GM13977 (cell line): Measurements from ENCODE around the gene FAM50A.

Experiments used
- DNase-seq: peaks from one replicate; pipeline ENCODE4 v3.0.0; 2012; ENCODE audit warnings: low spot score
- CTCF ChIP-seq: IDR thresholded peaks from 2 replicates; pipeline ENCODE4 v1.5.1; 2012; ENCODE audit warnings: mild to moderate bottlenecking, control low read depth; ENCODE audit not compliant: insufficient read depth; ENCODE audit errors: extremely low read depth, missing control alignments
- in situ Hi-C: fragments of 300-500 bp; cut with MboI; formaldehyde crosslinking; loops from one replicate; pipeline ENCODE4 v1.12.0; 2022; ENCODE audit warnings: low sequenced_read_pairs, low pct_unique_long_range_greater_than_20kb, mixed read lengths, inconsistent platforms; ENCODE audit not compliant: unreplicated experiment

The FAM50A gene

DNA sequence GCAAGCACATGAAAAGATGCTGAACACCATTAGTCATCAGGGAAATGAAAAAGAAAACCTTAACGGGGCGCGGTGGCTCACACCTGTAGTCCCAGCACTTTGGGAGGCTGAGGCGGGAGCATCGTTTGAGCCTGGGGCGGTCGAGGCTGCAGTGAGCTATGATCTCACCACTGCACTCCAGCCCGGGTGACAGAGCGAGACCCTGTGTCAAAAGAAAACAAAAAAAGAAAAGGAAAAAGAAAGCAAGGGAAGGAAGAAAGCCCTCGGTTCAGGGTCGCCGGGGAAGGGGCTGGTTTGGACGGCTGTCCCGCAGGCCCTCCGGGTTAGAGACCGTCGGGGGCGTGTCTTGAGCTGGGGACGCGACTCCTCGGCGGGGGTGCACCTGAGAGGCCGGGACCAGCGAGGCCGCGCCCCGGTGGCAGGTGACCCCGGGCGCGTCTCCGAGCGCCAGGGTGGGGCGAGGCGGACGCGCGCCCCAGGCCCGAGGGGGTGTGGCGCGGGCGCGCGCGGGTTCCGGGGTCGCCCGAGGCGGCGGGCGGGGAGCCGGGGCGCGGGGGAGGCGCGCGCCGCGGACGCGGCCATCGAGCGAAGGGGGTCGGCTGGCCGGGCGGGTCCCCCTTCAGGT, 13.7 kb downstream of the FAM50A start:
- TF ChIP-seq CTCF: no peak
- peak; percentile 90 for DNase-seq
- in situ Hi-C loops: no loop called here

- in situ Hi-C loops: no loop called here
- no peak for TF ChIP-seq CTCF
- peak; percentile 86 for DNase-seq
Measured at GRCh38 chrX:154458116-154458953, 14.4 kb downstream of the FAM50A start, which contains the start of gene PLXNA3. TSS of gene PLXNA3 (plus strand) at chrX:154458281. CDS start at chrX:154460184, 1,903 bp downstream.

DNA sequence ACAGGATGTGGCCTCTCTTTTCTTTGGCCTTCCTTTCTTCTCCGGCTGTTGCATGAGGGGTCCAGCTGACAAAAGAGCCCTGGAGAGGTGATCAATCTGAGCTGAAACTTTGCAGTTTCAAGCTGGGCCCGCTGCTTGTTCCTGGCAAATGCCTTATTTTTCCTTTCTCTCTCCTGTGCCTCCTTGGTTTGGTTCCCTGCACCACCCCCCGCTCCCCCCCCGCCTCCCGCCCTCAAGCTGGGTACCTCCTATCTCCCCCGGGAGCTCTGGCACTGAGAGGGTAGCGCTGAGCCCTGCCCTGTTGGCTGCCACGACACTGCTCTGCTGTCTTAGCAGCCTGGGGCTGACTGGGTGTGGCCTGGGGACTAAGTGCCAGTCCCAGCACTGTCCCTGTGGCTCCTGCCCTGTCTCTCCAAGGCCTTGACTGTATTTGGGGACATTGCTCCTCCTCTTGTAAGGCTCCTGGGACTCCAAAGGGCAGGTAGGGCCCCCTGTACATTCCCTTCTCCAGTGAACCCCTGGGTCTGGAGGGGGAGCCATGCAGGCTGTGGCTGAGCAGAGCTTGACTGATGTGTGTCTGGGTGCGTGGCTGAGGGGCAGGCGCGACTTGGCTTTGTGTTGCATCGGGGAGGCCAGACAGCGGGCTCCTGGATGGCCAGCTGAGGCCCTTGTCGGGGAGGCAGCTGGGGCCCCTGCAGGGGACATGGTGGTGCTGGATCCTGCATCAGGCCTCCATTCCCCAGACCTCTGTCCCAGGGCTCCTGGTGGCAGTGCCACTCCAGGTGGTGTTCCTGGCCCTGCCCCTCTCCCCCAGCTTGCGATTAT, 15.2 kb downstream of the FAM50A start:
- DNase-seq: no peak
- in situ Hi-C loops: no loop called here
- TF ChIP-seq CTCF: no peak

GRCh38 chrX:154459832-154460231, 15.9 kb downstream of the FAM50A start:
- DNase-seq: no peak
- no peak for TF ChIP-seq CTCF
- in situ Hi-C loops: no loop called here

- no peak for DNase-seq
- TF ChIP-seq CTCF: no peak
- in situ Hi-C loops: no loop called here
Measured at GRCh38 chrX:154460326-154460725, 16.4 kb downstream of the FAM50A start.

DNA sequence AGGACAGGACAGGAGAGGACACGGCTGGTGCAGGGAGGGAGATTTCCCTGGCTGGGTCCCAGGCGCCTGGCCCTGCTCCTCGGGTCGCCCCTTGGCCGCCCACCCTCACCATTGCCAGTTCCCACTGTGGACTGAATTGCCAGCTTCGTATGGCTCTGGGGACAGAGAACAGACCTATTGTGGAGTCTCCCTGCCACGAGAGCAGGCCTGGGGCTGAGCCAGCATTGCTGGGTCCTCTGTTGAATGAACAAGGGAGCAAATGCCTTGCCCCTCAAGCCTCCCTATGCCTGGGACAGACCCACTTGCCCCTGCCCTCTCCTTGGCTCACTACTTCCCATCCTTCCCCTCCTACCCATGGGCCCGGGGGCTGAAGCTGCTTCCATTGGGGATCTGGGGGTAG, 18.5 kb downstream of the FAM50A start:
- in situ Hi-C loops: no loop called here
- no peak for TF ChIP-seq CTCF
- DNase-seq: no peak
